GM19468 (cell line): ENCODE measurements around the gene MICAL3.

Experiments used
- ATAC-seq: cut with Tn5 transposase; IDR thresholded peaks from one replicate; pipeline ENCODE4 v1.9.1; 2021; ENCODE audit warnings: mild to moderate bottlenecking, moderate library complexity, moderate number of reproducible peaks; ENCODE audit not compliant: unreplicated experiment; ENCODE audit errors: extremely low read depth

Gene MICAL3

GRCh38 chr22:17960011-17960410, 64.3 kb downstream of the MICAL3 start:
- no peak for ATAC-seq

GRCh38 chr22:17958166-17958565, 66.2 kb downstream of the MICAL3 start:
- no peak for ATAC-seq

- no peak for ATAC-seq
Observed at GRCh38 chr22:17957693-17958092, 66.7 kb downstream of the MICAL3 start.

- ATAC-seq: no peak
Observed at GRCh38 chr22:17957204-17957603, 67.2 kb downstream of the MICAL3 start.

GRCh38 chr22:17956630-17957029, 67.7 kb downstream of the MICAL3 start:
- no peak for ATAC-seq

GRCh38 chr22:17955590-17956379, 68.6 kb downstream of the MICAL3 start:
- ATAC-seq: no peak

GRCh38 chr22:17954860-17955587, 69.3 kb downstream of the MICAL3 start:
- no peak for ATAC-seq

GRCh38 chr22:17954200-17954859, 70.0 kb downstream of the MICAL3 start:
- no peak for ATAC-seq

- no peak for ATAC-seq
Observed at GRCh38 chr22:17953147-17953546, 71.2 kb downstream of the MICAL3 start.

- ATAC-seq: no peak
Observed at GRCh38 chr22:17952273-17952801, 72.0 kb downstream of the MICAL3 start.

GRCh38 chr22:17951315-17951714, 73.0 kb downstream of the MICAL3 start:
- ATAC-seq: no peak

GRCh38 chr22:17950651-17951214, 73.6 kb downstream of the MICAL3 start:
- ATAC-seq: no peak

- ATAC-seq: no peak
Observed at GRCh38 chr22:17949642-17950473, 74.5 kb downstream of the MICAL3 start.

GRCh38 chr22:17948101-17948500, 76.3 kb downstream of the MICAL3 start:
- ATAC-seq: no peak

- no peak for ATAC-seq
Observed at GRCh38 chr22:17946662-17947367, 77.5 kb downstream of the MICAL3 start.

- ATAC-seq: no peak
Observed at GRCh38 chr22:17945888-17946648, 78.3 kb downstream of the MICAL3 start.

- ATAC-seq: no peak
Observed at GRCh38 chr22:17945156-17945887, 79.0 kb downstream of the MICAL3 start.

GRCh38 chr22:17944256-17944655, 80.1 kb downstream of the MICAL3 start:
- ATAC-seq: no peak
